ENCODE results near the gene OGDH.

OGDH gene

DNA sequence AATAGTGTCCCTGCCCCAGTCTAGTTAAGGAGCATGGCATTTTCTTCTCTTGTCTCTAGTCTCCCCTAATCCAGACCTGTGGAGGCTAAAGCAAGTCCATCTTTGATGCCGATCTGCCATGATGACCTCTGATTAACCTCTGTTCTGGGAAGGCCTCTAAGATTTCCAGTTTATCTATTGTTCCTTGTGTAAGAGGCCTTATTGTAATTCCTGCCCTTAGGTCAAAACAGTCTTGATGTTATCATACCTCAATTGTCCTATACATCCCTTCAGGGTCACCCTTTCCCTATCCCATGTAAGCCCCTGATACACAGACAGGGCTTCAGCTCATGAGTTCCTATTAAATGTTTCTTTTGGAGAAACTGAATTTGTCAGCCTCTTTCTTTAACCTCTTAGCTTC is 137.3 kb downstream of the OGDH start:
- DNase-seq: no peak

DNA sequence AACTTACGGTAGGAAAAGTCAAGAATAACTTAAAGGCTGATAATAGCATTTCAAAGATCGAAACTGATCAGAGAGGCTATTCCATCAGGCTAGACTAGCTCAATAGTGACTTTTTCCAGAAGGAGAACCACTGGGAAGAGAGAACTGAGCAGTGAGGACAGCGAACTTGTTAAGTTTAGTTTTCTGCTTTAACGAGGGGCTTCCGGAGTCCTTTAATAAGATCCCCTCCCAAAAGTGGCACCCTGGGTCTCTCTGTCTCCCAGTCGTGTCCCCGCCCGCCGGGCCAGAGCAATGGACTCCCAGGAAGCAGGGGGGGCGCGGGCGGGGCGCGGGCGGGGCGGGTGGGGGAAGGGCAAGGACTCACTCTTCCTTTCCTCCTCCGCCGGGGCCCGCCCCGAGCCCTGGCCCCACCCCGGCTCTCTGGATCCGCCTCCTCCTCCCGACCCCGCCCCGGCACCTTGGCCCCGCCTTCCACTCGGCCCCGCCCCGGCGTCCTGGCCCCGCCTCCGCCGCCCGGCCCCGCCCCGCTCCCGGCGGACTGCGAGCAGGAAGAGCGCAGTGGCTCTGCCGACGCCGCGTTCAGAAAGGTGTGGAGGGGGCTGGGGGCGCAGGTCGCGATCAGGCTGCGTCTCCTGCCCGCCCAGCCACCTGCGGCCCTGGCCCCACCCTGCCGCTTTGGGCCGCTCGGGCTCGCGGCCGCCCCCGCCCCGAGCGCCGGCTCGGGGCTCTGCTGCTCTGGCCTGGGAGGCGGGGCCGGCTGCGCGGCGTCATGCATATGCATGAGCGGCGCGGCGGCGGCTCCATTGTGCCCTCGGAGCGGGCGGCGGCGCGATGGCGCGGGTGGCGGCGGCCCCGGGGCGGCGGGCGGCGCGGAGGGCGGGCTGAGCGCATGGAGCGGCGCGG is 141.9 kb downstream of the OGDH start, which contains the start of gene ZMIZ2:
ZMIZ2 (plus strand) TSS at position 803 of the 903 bp plus-strand sequence. CDS start 7,403 bp downstream, outside the sequence.
- peak; percentile 42 for DNase-seq

DNA sequence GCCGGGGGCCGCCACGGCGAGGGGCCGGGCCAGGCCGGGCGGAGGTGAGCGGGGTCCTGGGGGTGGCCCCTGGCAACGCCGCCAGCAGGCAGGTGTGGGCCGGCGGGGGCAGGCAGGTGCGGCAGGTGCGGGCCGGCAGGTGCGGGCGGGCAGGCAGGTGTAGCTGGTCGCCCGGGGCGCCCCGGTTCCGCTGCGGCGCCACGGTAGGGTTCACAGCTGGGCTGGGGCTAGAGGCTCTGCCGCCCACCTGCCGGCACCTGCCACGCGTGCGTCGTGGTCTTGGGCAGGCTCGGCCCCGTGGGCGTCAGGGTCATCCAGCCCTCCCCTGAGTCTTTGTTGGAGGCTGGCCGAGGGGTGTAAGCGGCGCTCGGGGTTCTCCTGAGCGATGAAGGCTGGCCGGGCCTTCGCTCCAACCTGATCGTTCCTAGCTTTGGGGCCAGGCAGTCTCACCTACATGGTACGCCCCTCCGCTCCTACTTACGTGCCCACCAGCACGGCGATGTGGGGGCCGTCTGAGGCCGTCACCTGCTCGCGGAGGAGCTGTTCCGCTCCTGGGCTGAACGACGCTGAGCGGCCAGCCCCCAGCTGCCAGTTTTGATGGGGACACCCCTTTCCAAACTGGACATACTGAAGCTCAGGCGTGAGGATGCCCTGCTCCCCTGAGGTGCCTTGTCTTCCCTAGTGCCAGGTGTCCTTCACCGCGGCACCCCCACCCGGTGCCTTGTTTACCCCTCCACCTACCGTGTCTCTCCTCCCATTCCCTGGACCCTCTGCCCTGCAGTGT is 142.7 kb downstream of the OGDH start:
- no peak for DNase-seq

DNA sequence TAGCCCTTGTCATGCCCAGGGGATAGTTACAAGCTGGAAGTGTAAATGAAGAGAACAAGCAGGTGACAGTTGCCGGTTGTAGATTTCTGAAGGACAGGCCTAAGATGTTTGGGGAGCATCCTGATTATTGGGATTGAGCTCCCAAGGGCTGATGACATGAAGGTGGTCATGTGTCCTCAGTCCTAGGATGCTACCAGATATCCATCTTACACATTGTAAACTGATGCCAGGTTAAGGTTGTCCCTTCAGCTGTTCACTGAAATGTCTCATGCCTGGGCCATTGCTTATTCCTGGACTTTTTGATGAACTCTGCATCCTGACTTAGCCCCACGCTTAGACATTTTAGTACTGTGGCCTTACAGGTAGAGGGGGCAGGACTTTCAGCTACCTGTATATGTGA is 143.6 kb downstream of the OGDH start:
- no peak for DNase-seq

DNA sequence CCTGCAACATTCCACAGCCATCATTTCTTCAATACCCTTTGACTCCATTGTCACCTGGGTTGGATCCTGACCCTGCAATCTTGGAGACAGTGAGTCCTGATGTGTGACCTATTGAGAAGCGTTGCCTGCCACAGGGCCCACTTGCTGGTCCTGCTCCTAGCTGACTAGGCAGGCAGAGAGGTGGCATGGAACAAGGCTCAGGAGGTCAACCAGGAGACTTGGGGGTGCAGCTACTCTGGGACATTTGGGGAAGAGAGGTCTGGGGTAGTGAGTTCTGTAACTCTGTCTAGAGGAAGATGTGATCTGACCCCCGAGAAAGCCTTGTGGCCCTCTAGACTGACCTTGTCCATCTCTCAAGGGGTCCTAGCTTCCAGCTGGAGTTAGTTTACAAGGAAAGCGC is 144.0 kb downstream of the OGDH start:
- no peak for DNase-seq

DNA sequence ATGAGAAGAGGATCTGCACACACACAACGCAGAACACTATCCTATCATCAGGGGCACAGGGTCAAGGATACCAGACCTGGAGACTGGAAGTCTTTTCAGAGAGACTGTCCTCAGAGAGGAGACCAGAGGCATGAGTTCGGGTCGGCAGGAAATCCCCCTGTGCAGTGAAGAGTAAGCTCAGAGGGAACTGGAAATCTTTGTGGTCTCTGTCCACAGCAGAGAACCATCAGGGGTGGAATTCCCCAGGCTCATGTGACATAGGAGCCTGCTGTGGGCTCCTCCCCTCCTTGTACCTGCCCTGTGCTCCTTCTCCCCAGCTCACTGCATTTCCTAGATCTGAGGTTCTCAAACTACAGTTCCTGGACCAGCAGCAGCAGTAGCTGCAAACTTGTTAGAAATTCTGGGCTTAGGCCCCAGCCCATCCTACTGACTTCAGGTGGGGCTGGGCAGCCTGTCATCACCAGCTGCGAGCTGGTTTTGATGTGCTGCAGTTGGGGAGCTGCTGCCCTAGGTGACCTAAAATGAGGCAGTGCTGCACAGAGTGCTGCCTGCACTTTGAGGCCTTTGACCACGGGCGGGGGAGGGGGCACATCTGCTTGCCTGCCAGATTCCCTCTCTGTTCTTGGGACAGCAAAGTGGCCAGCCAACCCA is 144.6 kb downstream of the OGDH start:
- DNase-seq: no peak

DNA sequence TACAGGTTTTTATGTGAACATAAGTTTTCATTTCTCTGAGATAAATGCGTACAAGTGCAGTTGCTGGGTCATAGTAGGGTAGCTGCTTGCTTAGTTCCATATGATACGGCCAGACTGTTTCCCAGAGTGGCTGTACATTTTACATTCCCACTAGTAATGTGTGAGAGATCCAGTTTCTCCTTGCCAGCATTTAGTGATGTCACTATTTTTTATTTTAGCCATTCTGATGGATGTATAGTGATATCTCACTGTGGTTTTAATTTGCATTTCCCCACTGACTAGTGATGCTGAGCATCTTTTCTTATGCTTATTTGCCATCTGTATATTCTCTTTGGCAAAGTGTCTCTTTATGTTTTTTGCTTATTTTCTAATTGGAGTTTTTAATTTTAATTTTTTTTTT is 146.4 kb downstream of the OGDH start:
- DNase-seq: no peak

DNA sequence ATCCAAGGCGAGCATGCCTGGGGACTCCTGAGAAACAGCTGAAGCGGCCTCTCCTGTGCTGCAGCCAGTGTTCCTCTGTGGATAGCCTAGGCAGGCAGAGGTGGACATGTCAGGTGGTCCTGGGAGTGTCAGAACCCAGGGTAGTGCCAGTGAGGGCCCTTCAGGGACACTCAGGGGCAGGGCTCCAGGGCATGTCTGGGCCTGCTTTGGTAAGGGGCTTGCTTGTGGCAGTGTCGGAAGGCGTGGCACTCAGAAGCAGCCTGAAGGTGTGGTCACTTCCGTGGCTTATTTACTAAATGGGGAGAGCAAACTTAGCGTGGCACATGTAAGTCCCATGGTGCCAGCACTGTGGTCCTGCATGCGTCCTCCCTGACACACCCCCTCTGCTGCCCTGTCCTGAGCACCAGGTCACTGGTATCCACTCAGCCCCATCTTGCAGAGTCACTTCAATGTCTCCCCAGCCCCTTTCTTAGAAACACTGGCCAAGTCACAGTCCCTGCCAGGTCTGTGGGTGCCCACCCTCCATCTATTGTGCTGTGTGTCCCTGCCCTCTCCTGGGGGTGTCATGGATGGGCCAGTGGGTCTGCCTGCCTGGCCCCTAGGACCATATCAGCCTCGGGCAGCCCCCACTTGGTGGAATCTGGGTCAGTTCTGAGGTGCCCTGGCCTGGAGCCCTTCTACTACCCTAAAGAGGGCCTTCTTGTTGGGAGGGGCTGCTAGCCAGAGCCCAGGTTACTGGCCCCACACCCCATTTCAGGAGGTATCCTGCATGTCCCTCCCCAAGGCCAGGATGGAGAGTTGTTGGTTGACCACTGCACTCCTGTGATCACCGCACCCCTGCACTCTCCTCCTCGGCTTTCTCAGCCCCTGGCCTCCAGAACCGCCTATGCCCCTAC is 148.6 kb downstream of the OGDH start:
- no peak for DNase-seq

DNA sequence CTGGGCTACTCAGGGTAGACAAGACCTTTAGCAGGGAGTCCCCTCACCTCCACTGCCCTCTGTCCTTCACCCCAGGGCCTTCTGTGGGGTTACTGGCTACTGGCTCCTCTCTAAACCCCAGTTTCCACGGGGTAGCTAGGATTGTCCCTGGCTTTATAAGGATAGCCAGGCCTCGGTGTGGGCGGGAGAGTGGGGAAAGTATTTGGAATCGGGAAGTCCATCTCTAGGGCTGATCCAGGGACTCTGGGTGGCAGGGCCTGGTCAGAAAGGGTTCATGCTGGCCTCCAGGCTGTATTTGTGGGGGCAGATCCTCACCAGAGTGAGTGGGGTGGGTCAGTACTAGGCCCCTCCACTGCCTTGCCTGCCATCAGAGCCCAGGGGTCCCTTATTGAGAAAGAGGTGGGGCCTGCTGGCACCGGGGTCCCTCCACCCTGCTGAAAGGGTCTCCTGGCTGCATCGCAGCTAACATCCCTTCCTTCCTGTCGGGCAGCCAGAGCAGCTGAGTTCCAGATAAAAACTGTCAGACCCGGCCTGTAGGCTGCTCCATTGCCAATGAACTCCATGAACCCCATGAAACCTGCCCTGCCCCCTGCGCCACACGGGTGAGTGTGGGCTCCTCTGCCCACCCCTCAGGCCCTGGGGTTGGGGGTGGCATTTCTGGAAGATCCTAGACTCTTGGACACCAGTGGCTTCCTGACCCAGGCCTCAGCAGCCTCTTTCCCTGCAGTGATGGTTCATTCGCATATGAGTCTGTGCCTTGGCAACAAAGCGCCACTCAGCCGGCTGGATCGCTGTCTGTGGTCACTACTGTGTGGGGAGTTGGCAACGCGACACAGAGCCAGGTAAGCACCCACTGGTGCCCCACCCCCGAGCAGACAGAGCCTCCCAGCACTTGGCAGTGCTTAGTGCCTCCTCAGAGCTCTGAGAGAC is 149.5 kb downstream of the OGDH start:
- DNase-seq: no peak

DNA sequence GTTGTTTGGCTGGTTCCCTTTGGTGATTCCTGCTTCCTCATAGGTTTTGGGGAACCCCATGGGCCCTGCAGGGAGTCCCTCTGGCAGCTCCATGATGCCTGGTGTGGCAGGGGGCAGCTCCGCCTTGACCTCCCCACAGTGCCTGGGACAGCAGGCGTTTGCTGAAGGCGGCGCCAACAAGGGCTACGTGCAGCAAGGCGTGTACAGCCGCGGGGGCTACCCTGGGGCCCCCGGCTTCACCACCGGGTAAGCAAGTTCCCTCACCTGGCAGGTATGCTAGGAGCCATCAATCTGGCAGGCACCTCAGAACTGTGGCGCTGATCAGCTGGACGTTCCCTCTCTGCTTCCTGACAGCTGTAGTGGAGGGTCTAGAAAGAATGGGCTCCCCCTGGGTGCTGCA is 150.5 kb downstream of the OGDH start:
- DNase-seq: no peak

DNA sequence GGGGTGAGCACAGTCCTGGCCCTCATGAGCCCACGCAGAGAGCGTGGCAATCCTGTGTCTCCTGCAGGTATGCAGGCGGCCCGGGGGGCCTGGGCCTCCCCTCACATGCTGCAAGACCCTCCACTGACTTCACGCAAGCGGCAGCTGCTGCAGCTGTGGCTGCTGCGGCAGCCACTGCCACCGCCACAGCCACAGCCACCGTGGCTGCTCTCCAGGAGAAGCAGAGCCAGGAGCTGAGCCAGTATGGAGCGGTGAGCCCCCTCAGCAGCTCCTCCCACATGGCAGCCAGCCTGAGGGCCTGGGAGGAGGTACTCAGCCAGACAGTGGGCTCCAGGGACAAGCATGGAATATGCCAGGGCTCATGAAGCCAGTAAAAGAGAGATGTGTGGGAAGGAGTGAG is 150.9 kb downstream of the OGDH start:
- DNase-seq: peak; percentile 73

DNA sequence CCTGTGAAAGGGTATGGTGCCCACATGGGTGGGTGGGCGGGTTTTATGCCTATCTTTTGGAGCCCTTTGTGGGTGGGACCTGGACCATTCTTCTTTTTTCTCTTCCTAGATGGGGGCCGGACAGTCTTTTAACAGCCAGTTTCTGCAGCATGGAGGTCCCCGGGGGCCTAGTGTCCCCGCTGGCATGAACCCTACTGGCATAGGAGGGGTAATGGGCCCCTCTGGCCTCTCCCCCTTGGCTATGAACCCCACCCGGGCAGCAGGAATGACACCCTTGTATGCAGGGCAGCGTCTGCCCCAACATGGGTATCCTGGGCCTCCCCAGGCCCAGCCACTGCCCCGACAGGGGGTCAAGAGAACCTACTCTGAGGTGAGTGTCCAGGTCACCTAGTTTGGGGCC is 151.3 kb downstream of the OGDH start:
- DNase-seq: no peak

Data from NCI-H1694 (cell line).